Activated naive CD8-positive, alpha-beta T cell treated with anti-CD3 and anti-CD28 coated beads, Interleukin-2, amount 50 U/mL, for 24 hours (primary cell): Measurements from ENCODE around the gene SEMA6A.
"Not testable (repeated sequence)": the region's sequence is repeated elsewhere in the genome, so short reads cannot be mapped to it uniquely, and the experiment has no call there.

Experiments
- ATAC-seq: fragments of 150-1000 bp; cut with Tn5 transposase; one replicate; pipeline ENCODE4 v1.10.0; 2021
- DNase-seq: peaks from one replicate; pipeline ENCODE4 v3.0.0; 2021
- H3K27ac Mint-ChIP-seq: one replicate; pipeline ENCODE4 v1.8.0; 2021; ENCODE audit warnings: mild to moderate bottlenecking, mixed read lengths
- H3K27me3 Mint-ChIP-seq: one replicate; pipeline ENCODE4 v1.8.0; 2021; ENCODE audit warnings: mixed read lengths
- H3K36me3 Mint-ChIP-seq: one replicate; pipeline ENCODE4 v1.8.0; 2021; ENCODE audit warnings: low read depth, mixed read lengths
- H3K4me1 Mint-ChIP-seq: one replicate; pipeline ENCODE4 v1.8.0; 2021; ENCODE audit warnings: mixed read lengths
- H3K4me3 Mint-ChIP-seq: one replicate; pipeline ENCODE4 v1.8.0; 2021; ENCODE audit warnings: mild to moderate bottlenecking, moderate library complexity, mixed read lengths
- H3K9me3 Mint-ChIP-seq: one replicate; pipeline ENCODE4 v1.8.0; 2021; ENCODE audit warnings: mixed read lengths

The SEMA6A gene

GRCh38 chr5:116546033-116546742 lies 28.4 kb downstream of the SEMA6A start:
- Mint-ChIP-seq H3K4me3 (no peak overlapping the region), H3K36me3 (peaks cover 4% of the 10 kb centered on the region), H3K27me3 (peaks cover 1% of the 10 kb centered on the region), H3K27ac (no peak overlapping the region), H3K9me3 (peaks cover 16% of the 10 kb centered on the region), H3K4me1 (no peaks in the 10 kb centered on the region)
- ATAC-seq: no peak
- DNase-seq: no peak

- DNase-seq, H3K27ac Mint-ChIP-seq, ATAC-seq, H3K27me3 Mint-ChIP-seq, H3K36me3 Mint-ChIP-seq, H3K4me3 Mint-ChIP-seq, H3K4me1 Mint-ChIP-seq: not testable (repeated sequence)
- H3K9me3 Mint-ChIP-seq: peaks cover 16% of the 10 kb centered on the region
Measured at GRCh38 chr5:116545465-116545864, 29.2 kb downstream of the SEMA6A start.

GRCh38 chr5:116544531-116545241 lies 29.9 kb downstream of the SEMA6A start:
- H3K27ac Mint-ChIP-seq: no peak overlapping the region
- ATAC-seq: no peak

GRCh38 chr5:116543501-116543900 lies 31.1 kb downstream of the SEMA6A start:
- DNase-seq (no peak), ATAC-seq (no peak)
- H3K4me3 Mint-ChIP-seq: no peak overlapping the region
- H3K36me3 Mint-ChIP-seq: peaks cover 4% of the 10 kb centered on the region
- no peak overlapping the region for H3K27ac Mint-ChIP-seq
- H3K4me1 Mint-ChIP-seq: no peaks in the 10 kb centered on the region
- H3K9me3 Mint-ChIP-seq: peaks cover 16% of the 10 kb centered on the region
- H3K27me3 Mint-ChIP-seq: peaks cover 1% of the 10 kb centered on the region

More at GRCh38 chr5:116544531-116545241, 29.9 kb downstream of the SEMA6A start:
- no peaks in the 10 kb centered on the region for H3K4me1 Mint-ChIP-seq
- H3K27me3 Mint-ChIP-seq: peaks cover 1% of the 10 kb centered on the region
- no peak overlapping the region for H3K4me3 Mint-ChIP-seq
- peaks cover 16% of the 10 kb centered on the region for H3K9me3 Mint-ChIP-seq
- no peak for DNase-seq
- peaks cover 4% of the 10 kb centered on the region for H3K36me3 Mint-ChIP-seq

GRCh38 chr5:116542619-116543018 lies 32.0 kb downstream of the SEMA6A start:
- H3K27ac Mint-ChIP-seq: no peak overlapping the region
- ATAC-seq: no peak

GRCh38 chr5:116539222-116539621 lies 35.4 kb downstream of the SEMA6A start:
- Mint-ChIP-seq H3K27me3 (peaks cover 1% of the 10 kb centered on the region), H3K4me1 (no peaks in the 10 kb centered on the region), H3K4me3 (no peak overlapping the region), H3K9me3 (no peaks in the 10 kb centered on the region), H3K27ac (no peak overlapping the region), H3K36me3 (no peaks in the 10 kb centered on the region)
- ATAC-seq: no peak
- no peak for DNase-seq

More at GRCh38 chr5:116542619-116543018, 32.0 kb downstream of the SEMA6A start:
- Mint-ChIP-seq H3K27me3 (peaks cover 1% of the 10 kb centered on the region), H3K36me3 (peaks cover 4% of the 10 kb centered on the region), H3K4me1 (no peaks in the 10 kb centered on the region), H3K9me3 (peaks cover 16% of the 10 kb centered on the region), H3K4me3 (no peak overlapping the region)
- DNase-seq: no peak

- Mint-ChIP-seq H3K4me3 (no peak overlapping the region), H3K36me3 (no peaks in the 10 kb centered on the region), H3K9me3 (no peaks in the 10 kb centered on the region), H3K27ac (no peak overlapping the region), H3K4me1 (no peaks in the 10 kb centered on the region), H3K27me3 (no peaks in the 10 kb centered on the region)
- no peak for ATAC-seq
- DNase-seq: no peak
Measured at GRCh38 chr5:116536316-116537083, 38.1 kb downstream of the SEMA6A start.

- DNase-seq (no peak), ATAC-seq (no peak)
- H3K9me3 Mint-ChIP-seq: no peaks in the 10 kb centered on the region
- H3K4me3 Mint-ChIP-seq: no peak overlapping the region
- no peak overlapping the region for H3K27ac Mint-ChIP-seq
- no peaks in the 10 kb centered on the region for H3K27me3 Mint-ChIP-seq
- H3K4me1 Mint-ChIP-seq: no peaks in the 10 kb centered on the region
- H3K36me3 Mint-ChIP-seq: no peaks in the 10 kb centered on the region
Measured at GRCh38 chr5:116534964-116535651, 39.5 kb downstream of the SEMA6A start.

GRCh38 chr5:116532762-116533525 lies 41.7 kb downstream of the SEMA6A start:
- DNase-seq (no peak), ATAC-seq (no peak)
- Mint-ChIP-seq H3K4me3 (no peak overlapping the region), H3K27me3 (no peaks in the 10 kb centered on the region), H3K36me3 (no peaks in the 10 kb centered on the region), H3K27ac (no peak overlapping the region), H3K4me1 (no peaks in the 10 kb centered on the region), H3K9me3 (no peaks in the 10 kb centered on the region)

- no peak overlapping the region for H3K27ac Mint-ChIP-seq
- H3K4me1 Mint-ChIP-seq: no peaks in the 10 kb centered on the region
- ATAC-seq (no peak), DNase-seq (no peak)
- H3K27me3 Mint-ChIP-seq: no peaks in the 10 kb centered on the region
- H3K4me3 Mint-ChIP-seq: no peak overlapping the region
- H3K9me3 Mint-ChIP-seq: no peaks in the 10 kb centered on the region
- no peaks in the 10 kb centered on the region for H3K36me3 Mint-ChIP-seq
Measured at GRCh38 chr5:116531635-116532034, 43.0 kb downstream of the SEMA6A start.

- Mint-ChIP-seq H3K27me3 (no peaks in the 10 kb centered on the region), H3K4me1 (no peaks in the 10 kb centered on the region), H3K9me3 (no peaks in the 10 kb centered on the region), H3K4me3 (no peak overlapping the region), H3K27ac (no peak overlapping the region), H3K36me3 (no peaks in the 10 kb centered on the region)
- ATAC-seq (no peak), DNase-seq (no peak)
Measured at GRCh38 chr5:116531117-116531516, 43.5 kb downstream of the SEMA6A start.

- H3K4me1 Mint-ChIP-seq: no peaks in the 10 kb centered on the region
- DNase-seq: no peak
- H3K4me3 Mint-ChIP-seq: no peak overlapping the region
- H3K36me3 Mint-ChIP-seq: no peaks in the 10 kb centered on the region
- ATAC-seq: no peak
- H3K27ac Mint-ChIP-seq: no peak overlapping the region
- no peaks in the 10 kb centered on the region for H3K9me3 Mint-ChIP-seq
- no peaks in the 10 kb centered on the region for H3K27me3 Mint-ChIP-seq
Measured at GRCh38 chr5:116530276-116530675, 44.3 kb downstream of the SEMA6A start.

- DNase-seq: no peak
- Mint-ChIP-seq H3K27ac (no peak overlapping the region), H3K4me1 (no peaks in the 10 kb centered on the region), H3K9me3 (no peaks in the 10 kb centered on the region), H3K27me3 (no peaks in the 10 kb centered on the region), H3K4me3 (no peak overlapping the region), H3K36me3 (no peaks in the 10 kb centered on the region)
- ATAC-seq: no peak
Measured at GRCh38 chr5:116529615-116530014, 45.0 kb downstream of the SEMA6A start.
